NB4 (cell line): ENCODE results near the gene OR51M1.
"Not testable (repeated sequence)": the region's sequence is repeated elsewhere in the genome, so short reads cannot be mapped to it uniquely, and the experiment has no call there.

Experiments used
- DNase-seq: peaks from one replicate; pipeline ENCODE4 v3.0.0; 2010; ENCODE audit warnings: low read depth
- H3K4me3 ChIP-seq: one replicate; pipeline ENCODE4 v1.5.1; 2011; ENCODE audit warnings: mild to moderate bottlenecking, low read depth, low read length, moderate library complexity
- MYC ChIP-seq: IDR thresholded peaks from 2 replicates; pipeline ENCODE4 v1.6.1; 2011; ENCODE audit warnings: low read depth, low read length
- POLR2A ChIP-seq: IDR thresholded peaks from 2 replicates; pipeline ENCODE4 v1.6.1; 2011; ENCODE audit warnings: mild to moderate bottlenecking; ENCODE audit not compliant: insufficient read length; ENCODE audit errors: extremely low read depth
- TF ChIP-seq, protein P1 (sequence below): IDR thresholded peaks from one replicate; pipeline ENCODE4 v1.5.1; 2012; ENCODE audit warnings: low read depth, low read length
- TF ChIP-seq, protein P2 (sequence below): IDR thresholded peaks from 2 replicates; pipeline ENCODE4 v1.6.1; 2011; ENCODE audit warnings: low read depth, low read length

The OR51M1 gene, protein sequence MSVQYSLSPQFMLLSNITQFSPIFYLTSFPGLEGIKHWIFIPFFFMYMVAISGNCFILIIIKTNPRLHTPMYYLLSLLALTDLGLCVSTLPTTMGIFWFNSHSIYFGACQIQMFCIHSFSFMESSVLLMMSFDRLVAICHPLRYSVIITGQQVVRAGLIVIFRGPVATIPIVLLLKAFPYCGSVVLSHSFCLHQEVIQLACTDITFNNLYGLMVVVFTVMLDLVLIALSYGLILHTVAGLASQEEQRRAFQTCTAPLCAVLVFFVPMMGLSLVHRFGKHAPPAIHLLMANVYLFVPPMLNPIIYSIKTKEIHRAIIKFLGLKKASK

DNA sequence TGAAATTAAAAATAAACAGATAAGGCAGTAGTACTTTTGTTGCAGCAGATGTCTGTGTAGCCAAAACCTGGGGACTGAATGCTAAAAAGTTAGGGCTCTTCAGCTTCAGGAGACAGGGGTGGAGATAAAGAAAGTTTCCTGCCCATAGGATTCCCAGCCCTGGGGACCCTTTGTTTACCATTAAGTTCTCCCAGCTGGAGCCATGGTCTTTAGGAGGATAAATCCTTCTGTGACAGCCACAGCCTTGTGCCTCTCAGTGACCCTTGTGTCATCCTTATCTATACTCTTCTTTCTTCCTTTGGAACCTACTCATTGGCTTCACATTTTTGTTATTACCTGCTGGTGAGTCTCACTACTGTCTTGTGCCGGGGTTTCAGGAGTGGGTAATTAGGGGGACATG is at the start of gene OR51M1:
Gene OR51M1 (plus strand): TSS at position 237 of the 400 bp plus-strand sequence. CDS start 5,587 bp downstream, outside the sequence.
- H3K4me3 ChIP-seq: no peak within 1 kb of the TSS
- DNase-seq: no peak
- TF ChIP-seq, protein P1, sequence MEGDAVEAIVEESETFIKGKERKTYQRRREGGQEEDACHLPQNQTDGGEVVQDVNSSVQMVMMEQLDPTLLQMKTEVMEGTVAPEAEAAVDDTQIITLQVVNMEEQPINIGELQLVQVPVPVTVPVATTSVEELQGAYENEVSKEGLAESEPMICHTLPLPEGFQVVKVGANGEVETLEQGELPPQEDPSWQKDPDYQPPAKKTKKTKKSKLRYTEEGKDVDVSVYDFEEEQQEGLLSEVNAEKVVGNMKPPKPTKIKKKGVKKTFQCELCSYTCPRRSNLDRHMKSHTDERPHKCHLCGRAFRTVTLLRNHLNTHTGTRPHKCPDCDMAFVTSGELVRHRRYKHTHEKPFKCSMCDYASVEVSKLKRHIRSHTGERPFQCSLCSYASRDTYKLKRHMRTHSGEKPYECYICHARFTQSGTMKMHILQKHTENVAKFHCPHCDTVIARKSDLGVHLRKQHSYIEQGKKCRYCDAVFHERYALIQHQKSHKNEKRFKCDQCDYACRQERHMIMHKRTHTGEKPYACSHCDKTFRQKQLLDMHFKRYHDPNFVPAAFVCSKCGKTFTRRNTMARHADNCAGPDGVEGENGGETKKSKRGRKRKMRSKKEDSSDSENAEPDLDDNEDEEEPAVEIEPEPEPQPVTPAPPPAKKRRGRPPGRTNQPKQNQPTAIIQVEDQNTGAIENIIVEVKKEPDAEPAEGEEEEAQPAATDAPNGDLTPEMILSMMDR: no peak
- TF ChIP-seq POLR2A: no peak
- TF ChIP-seq, protein P2, sequence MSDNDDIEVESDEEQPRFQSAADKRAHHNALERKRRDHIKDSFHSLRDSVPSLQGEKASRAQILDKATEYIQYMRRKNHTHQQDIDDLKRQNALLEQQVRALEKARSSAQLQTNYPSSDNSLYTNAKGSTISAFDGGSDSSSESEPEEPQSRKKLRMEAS: no peak
- no peak for TF ChIP-seq MYC

DNA sequence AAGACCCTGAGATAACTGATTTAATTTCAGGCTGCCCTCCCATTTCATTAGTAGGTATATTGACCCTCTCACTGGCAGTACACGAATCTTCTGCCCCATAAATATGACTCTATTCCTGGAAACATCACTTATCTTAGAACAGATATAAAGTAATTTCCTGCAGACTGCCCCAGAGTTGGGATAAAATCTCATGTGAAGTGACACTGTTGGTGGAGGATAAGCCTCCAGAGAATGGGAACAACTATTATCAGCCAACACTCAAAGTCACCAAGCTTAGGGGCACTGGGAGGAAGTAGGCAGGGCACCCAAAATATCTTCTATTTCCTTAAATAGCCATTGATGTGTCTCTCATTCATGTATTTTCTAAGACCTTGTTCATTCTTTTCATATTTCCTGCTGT is 48.4 kb upstream of the OR51M1 start:
- DNase-seq: no peak
- no peak overlapping the region for H3K4me3 ChIP-seq
- TF ChIP-seq, protein P2: no peak
- TF ChIP-seq, protein P1: no peak
- TF ChIP-seq MYC (no peak), POLR2A (no peak)

DNA sequence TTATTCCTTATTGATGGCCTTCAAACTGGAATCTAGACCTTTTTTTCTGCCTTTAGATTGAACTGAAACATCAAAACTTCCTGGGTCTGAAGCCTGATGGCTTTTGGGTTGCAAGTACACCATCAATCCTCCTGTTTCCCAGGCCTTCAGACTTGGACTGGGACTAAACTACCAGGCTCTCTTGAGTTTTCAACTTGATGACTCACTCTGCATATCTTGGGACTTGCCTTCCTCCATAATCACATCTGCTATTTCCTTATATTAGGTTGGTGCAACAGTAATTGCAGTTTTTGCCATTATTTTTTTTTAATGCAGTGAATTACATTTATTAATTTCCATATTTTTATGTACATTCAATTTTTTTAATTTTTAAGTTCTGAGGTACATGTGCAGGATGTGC is 47.3 kb upstream of the OR51M1 start:
- no peak overlapping the region for H3K4me3 ChIP-seq
- DNase-seq: no peak
- TF ChIP-seq, protein P1: no peak
- TF ChIP-seq POLR2A (no peak), MYC (no peak)
- TF ChIP-seq, protein P2: no peak

DNA sequence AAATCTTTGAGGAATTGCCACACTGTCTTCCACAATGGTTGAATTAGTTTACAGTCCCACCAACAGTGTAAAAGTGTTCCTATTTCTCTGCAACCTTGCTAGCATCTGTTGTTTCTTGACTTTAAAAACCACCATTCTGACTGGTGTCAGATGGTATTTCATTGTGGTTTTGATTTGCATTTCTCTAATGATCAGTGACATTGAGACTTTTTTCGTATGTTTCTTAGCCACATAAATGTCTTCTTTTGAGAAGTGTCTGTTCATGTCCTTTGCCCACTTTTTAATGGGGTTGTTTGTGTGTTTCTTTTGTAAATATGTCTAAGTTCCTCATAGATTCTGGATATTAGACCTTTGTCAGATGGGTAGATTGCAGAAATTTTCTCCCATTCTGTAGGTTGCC is 46.4 kb upstream of the OR51M1 start:
- not testable (repeated sequence) for DNase-seq, H3K4me3 ChIP-seq

DNA sequence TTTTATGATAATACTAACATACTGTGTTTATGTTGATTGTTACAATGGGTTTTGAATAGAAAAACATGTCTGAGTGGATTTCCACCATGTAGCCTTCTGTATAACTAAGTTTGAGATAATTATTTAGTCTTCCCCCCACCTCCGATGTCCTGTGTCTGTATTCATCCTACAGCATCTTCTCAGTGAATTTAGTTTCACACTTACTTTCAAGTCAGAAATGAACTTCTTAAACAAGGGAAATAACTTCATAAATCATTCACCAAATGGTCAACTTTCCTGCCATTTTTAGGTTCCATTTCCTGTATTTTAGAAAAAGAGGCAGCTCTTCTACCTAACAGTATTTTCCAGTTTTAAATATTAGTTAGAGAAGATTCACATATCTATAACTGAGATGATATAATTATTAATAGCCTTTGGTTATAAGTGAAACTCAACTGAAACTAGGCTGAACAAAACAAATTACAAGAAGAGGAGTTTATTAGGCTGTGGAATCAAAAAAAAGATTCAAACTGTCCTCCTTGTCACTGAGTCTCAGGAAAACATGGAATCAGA is 43.8 kb upstream of the OR51M1 start:
- no peak for DNase-seq
- H3K4me3 ChIP-seq: no peak overlapping the region
- TF ChIP-seq, protein P2: no peak
- TF ChIP-seq, protein P1: no peak
- TF ChIP-seq POLR2A (no peak), MYC (no peak)

DNA sequence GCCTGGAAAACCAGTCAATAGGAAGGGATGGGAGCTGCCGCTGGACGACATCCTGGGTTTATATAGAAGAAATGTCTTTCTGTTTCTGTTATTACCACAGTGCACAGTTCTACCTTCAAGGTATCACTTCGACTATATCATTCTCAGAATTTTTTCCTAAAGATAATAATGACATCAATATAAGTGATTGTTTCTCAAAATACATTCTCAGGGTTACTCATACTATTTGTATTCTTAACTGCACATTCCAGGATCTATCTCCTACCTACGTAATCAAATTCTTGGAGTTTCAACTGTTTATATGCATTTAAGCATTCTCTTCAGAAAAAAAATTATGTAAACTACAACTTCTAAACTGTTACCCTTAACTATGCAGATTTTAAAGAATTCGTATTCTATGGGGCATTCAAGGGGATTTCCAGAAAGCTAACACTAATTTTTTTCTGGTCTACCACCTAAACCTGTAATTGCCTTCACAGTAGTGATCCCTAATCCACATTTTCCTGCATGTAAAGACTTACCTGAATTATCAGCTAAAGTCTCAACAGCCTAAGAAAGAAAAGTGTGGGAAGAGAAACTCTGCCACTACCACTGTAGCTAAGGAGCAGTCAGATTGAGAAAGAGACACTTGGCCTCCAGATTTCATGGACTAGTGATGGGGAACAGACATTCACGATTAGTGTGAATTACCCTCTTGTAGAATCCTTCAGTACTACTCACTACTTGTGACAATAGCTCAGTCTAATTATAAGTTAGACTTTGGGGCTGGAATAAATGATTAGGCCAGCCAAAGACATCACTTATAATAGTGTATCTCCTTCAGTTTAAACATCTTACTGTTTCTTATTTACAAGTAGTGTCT is 39.9 kb upstream of the OR51M1 start, which contains the start of gene OR51B5:
Gene OR51B5 (minus strand): TSS at position 51 of the 862 bp plus-strand sequence. CDS start 0 bp downstream, at position 51.
- TF ChIP-seq MYC (no peak), POLR2A (no peak)
- TF ChIP-seq, protein P1: no peak
- TF ChIP-seq, protein P2: no peak
- DNase-seq: no peak

More for the DNA sequence above, 39.9 kb upstream of the OR51M1 start, which contains the start of gene OR51B5:
- no peak within 1 kb of the TSS for H3K4me3 ChIP-seq
